ENCODE data around the gene TBC1D22A.

DNA sequence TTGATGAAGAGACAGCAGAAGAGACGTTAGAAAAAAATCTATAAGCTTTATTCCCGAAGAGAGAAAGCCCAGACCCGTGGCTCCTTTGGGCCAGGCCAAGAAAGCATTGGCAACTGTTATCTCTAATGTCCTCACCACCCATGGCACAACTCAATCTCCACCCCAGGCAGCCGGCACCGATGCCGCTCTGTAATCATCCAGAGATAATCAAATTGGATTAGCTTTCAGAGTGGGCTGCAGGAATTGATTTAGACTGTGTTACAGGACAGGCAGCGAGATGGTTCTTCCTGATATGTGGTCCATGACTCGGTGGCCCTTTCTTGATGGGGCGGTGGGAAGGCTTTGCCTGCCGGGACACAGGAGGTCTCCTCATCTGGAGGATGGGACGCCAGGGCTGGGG is 383.9 kb downstream of the TBC1D22A start:
- TF ChIP-seq CTCF (conservative IDR thresholded peaks at IDR 0.05; ENCODE audit: low read length) (no peak), EZH2phosphoT487 (IDR thresholded peaks at IDR 0.05; ENCODE audit: borderline replicate concordance, low read depth, low read length) (no peak)

All from OCI-LY7 (cell line).